ENCODE data around the gene IQCE.

DNA sequence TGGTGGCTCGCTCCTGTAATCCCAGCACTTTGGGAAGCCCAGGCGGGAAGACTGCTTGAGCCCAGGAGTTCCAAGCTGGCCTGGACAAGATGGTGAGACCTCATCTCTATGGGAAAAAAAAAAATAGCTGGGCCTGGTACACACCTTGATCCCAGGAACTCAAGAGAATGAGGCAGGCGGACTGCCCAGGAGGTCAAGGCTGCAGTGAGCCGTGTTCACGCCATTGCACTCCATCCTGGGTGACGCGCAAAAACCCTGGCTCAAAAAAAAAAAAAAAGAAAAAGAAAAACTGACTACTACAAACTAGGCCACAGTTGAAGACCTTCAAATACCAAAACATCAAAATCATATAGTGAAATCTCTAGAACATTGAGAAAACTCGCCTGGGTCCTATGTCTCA, 7.4 kb upstream of the IQCE start:
- TF ChIP-seq, protein P1, sequence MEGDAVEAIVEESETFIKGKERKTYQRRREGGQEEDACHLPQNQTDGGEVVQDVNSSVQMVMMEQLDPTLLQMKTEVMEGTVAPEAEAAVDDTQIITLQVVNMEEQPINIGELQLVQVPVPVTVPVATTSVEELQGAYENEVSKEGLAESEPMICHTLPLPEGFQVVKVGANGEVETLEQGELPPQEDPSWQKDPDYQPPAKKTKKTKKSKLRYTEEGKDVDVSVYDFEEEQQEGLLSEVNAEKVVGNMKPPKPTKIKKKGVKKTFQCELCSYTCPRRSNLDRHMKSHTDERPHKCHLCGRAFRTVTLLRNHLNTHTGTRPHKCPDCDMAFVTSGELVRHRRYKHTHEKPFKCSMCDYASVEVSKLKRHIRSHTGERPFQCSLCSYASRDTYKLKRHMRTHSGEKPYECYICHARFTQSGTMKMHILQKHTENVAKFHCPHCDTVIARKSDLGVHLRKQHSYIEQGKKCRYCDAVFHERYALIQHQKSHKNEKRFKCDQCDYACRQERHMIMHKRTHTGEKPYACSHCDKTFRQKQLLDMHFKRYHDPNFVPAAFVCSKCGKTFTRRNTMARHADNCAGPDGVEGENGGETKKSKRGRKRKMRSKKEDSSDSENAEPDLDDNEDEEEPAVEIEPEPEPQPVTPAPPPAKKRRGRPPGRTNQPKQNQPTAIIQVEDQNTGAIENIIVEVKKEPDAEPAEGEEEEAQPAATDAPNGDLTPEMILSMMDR (IDR thresholded peaks at IDR 0.05): no peak
- TF ChIP-seq POLR2A (IDR thresholded peaks at IDR 0.05): no peak
- no peak for TF ChIP-seq EP300 (IDR thresholded peaks at IDR 0.05)
